SK-N-SH (cell line): ENCODE results near the gene MYLK. TPM values are rescaled to one million over a fixed set of nuclear protein-coding genes. Genes with fewer than 3 reads are reported as not detected.

Experiments
- CTCF ChIA-PET: fragments of 300-600, 350-600 bp; formaldehyde crosslinking; extraction: SDS; loops from one replicate; lab custom pipeline; 2021; lab: Yijun Ruan, JAX
- POLR2A ChIA-PET: fragments of 350-600 bp; sonication (Branson Sonifier 250); formaldehyde crosslinking; extraction: SDS; loops from one replicate; lab custom pipeline; 2020; ENCODE audit warnings: antibody characterized with exemption, inconsistent platforms; lab: Yijun Ruan, JAX
- DNase-seq: peaks from one replicate; pipeline ENCODE4 v3.0.0; 2012
- H2AFZ ChIP-seq: fragments of 200-600 bp; sonication (generic); 2 replicates; pipeline ENCODE4 v1.8.1; 2016; ENCODE audit warnings: antibody characterized with exemption, mild to moderate bottlenecking, low read depth
- H3F3A ChIP-seq: fragments of 200-600 bp; sonication (generic); replicated peaks from 2 replicates; pipeline ENCODE3; 2016; ENCODE audit warnings: antibody characterized with exemption, mild to moderate bottlenecking; ENCODE audit not compliant: insufficient read depth
- H3K27ac ChIP-seq, 2 experiments: fragments of 200-500 bp in 1 of 2; fragments of 200-600 bp in 1 of 2; sonication (Bioruptor generic) in 1 of 2; sonication (generic), shearing (Covaris generic) in 1 of 2; 2 replicates each; pipeline versions ENCODE4 v1.5.1 to v1.6.1; 2014 to 2016; ENCODE audit warnings: low read depth in 2 of 2, inconsistent platforms in 1 of 2, low read length in 1 of 2, mild to moderate bottlenecking in 1 of 2, mixed read lengths in 1 of 2
- H3K27me3 ChIP-seq: fragments of 200-600 bp; sonication (generic), shearing (Covaris generic); 2 replicates; pipeline ENCODE4 v1.6.1; 2016; ENCODE audit warnings: mixed run types; ENCODE audit not compliant: insufficient read depth
- H3K36me3 ChIP-seq, 2 experiments: fragments of 200-500 bp in 1 of 2; fragments of 200-600 bp in 1 of 2; sonication (Bioruptor generic) in 1 of 2; sonication (generic) in 1 of 2; replicated peaks in 1 of 2; 2 replicates each; pipeline versions ENCODE3 to v1.5.1; 2014 to 2016; ENCODE audit warnings: low read length in 1 of 2, mild to moderate bottlenecking in 1 of 2; ENCODE audit not compliant: insufficient read depth in 2 of 2, control insufficient read depth in 1 of 2
- H3K4me1 ChIP-seq, 2 experiments: fragments of 200-500 bp in 1 of 2; fragments of 200-600 bp in 1 of 2; sonication (Bioruptor generic) in 1 of 2; sonication (generic), shearing (Covaris generic) in 1 of 2; 2 replicates each; pipeline versions ENCODE4 v1.5.1 to v1.6.1; 2014 to 2016; ENCODE audit warnings: low read depth in 1 of 2, low read length in 1 of 2, mixed run types in 1 of 2; ENCODE audit not compliant: insufficient read depth in 2 of 2, control insufficient read depth in 1 of 2
- H3K4me2 ChIP-seq: fragments of 200-600 bp; sonication (generic), shearing (Covaris generic); 2 replicates; pipeline ENCODE4 v1.6.1; 2017; ENCODE audit warnings: mixed run types
- H3K4me3 ChIP-seq, 2 experiments: fragments of 200-500 bp in 1 of 2; fragments of 200-600 bp in 1 of 2; sonication (Bioruptor generic) in 1 of 2; sonication (generic), shearing (Covaris generic) in 1 of 2; 2 replicates each; pipeline versions ENCODE4 v1.5.1 to v1.8.1; 2014 to 2016; ENCODE audit warnings: low read depth in 2 of 2, inconsistent platforms in 1 of 2, low read length in 1 of 2, mild to moderate bottlenecking in 1 of 2, mixed read lengths in 1 of 2, moderate library complexity in 1 of 2
- H3K79me2 ChIP-seq: fragments of 200-600 bp; sonication (generic); 2 replicates; pipeline ENCODE4 v1.8.1; 2017; ENCODE audit warnings: mild to moderate bottlenecking; ENCODE audit not compliant: insufficient read depth
- H3K9ac ChIP-seq: fragments of 200-600 bp; sonication (generic); 2 replicates; pipeline ENCODE4 v1.6.1; 2017; ENCODE audit warnings: mixed run types
- H3K9me2 ChIP-seq: fragments of 200-600 bp; sonication (generic); 2 replicates; pipeline ENCODE4 v1.6.1; 2017; ENCODE audit warnings: mixed run types
- H3K9me3 ChIP-seq: fragments of 200-600 bp; sonication (generic); 2 replicates; pipeline ENCODE4 v1.6.1; 2017; ENCODE audit warnings: mixed run types, mild to moderate bottlenecking, moderate library complexity
- H4K20me1 ChIP-seq: fragments of 200-600 bp; sonication (generic); 2 replicates; pipeline ENCODE4 v1.6.1; 2017; ENCODE audit warnings: mild to moderate bottlenecking, mixed run types; ENCODE audit not compliant: insufficient read depth
- GATA2 ChIP-seq: sonication (generic); formaldehyde crosslinking; IDR thresholded peaks from 2 replicates; pipeline ENCODE4 v1.5.0; 2020; ENCODE audit warnings: mild to moderate bottlenecking, missing genetic modification reagents
- MXI1 ChIP-seq: IDR thresholded peaks from 2 replicates; pipeline ENCODE4 v1.6.1; 2012; ENCODE audit warnings: mild to moderate bottlenecking, low read depth, low read length, improper control_type of control experiment
- NFIC ChIP-seq: IDR thresholded peaks from 2 replicates; pipeline ENCODE4 v1.4.0; 2012; ENCODE audit warnings: borderline replicate concordance
- POLR2AphosphoS5 ChIP-seq: IDR thresholded peaks from 2 replicates; pipeline ENCODE4 v1.6.1; 2012; ENCODE audit warnings: low read depth, low read length
- RAD21 ChIP-seq: IDR thresholded peaks from 2 replicates; pipeline ENCODE4 v1.6.1; 2012; ENCODE audit warnings: mild to moderate bottlenecking, low read length
- TCF12 ChIP-seq: IDR thresholded peaks from 2 replicates; pipeline ENCODE4 v1.4.0; 2012
- WGBS: methylation state at CpG from one replicate; pipeline ENCODE4 v1.1.6; 2017; ENCODE audit warnings: low lambda C conversion rate; 5-methylcytosine and 5-hydroxymethylcytosine counted together
- polyA plus RNA-seq, 3 experiments: library from polyadenylated mRNA; depleted of rRNA; stranded (reverse); fragments of >200 nt; gene quantifications; 2 replicates each; pipeline ENCODE4 v1.2.3, GENCODE V29; 2012
- TF ChIP-seq, protein P1 (sequence below): fragments of 200-600 bp; sonication (generic); IDR thresholded peaks from 2 replicates; pipeline ENCODE4 v1.6.1; 2017; ENCODE audit warnings: antibody characterized with exemption, mild to moderate bottlenecking, moderate library complexity
- TF ChIP-seq, protein P2 (sequence below): IDR thresholded peaks from 2 replicates; pipeline ENCODE4; 2012
- TF ChIP-seq, protein P3 (sequence below): fragments of 150-350 bp; IDR thresholded peaks from 2 replicates; pipeline ENCODE4 v1.6.1; 2016; ENCODE audit warnings: mild to moderate bottlenecking, low read depth, low read length

Gene MYLK
- polyA plus RNA-seq, 1 of the 3 experiments (the other 2 are of a cell fraction): 272 TPM

DNA sequence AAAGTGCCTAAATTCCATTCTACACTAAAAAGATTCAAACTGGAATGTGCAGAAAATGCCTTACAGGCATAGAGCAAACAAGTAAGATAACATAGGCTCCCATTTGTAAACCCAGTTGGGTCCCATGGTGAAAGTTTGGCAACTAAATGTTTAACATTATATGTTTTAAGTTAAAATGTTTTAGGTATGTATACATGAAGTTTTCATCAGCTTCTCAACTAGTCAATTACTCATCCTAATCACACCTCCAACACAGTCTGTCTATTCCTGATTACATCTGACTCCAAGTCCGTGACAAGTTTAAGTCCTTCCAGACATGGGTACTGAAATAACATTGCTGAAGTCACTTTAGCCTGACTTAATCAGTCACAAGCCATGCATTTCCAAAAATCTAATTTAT is 25.0 kb downstream of the MYLK start:
- Histone ChIP-seq H3K79me2 (peaks cover 99% of the 10 kb centered on the region), H4K20me1 (no peaks in the 10 kb centered on the region), H3K27me3 (no peaks in the 10 kb centered on the region), H3K9me3 (peaks cover 10% of the 10 kb centered on the region; the same call in 1 of the 2 replicates), H3K36me3 (peaks cover 38 to 63% of the 10 kb centered on the region in 2 experiments), H3K4me2 (no peak overlapping the region), H3K9ac (no peak overlapping the region), H3K9me2 (no peaks in the 10 kb centered on the region), H3K27ac (peak overlapping the region; percentile 61 to 76; a peak in 3 of 4 replicates), H3F3A (peaks cover 28% of the 10 kb centered on the region), H3K4me1 (peaks cover 0 to 10% of the 10 kb centered on the region in 2 experiments; a peak in 2 of 4 replicates), H3K4me3 (no peak overlapping the region), H2AFZ (no peak overlapping the region)
- WGBS: 70% methylated on average over 1 of the region's 1 CpG
- ChIA-PET CTCF (interaction anchor here (0.8 kb wide), 1 partner anchor 16 kb away, joined by 3 read pairs; no protein-coding TSS in a partner anchor), POLR2A (no interaction called here)
- DNase-seq: peak; percentile 22
- TF ChIP-seq, protein P1, sequence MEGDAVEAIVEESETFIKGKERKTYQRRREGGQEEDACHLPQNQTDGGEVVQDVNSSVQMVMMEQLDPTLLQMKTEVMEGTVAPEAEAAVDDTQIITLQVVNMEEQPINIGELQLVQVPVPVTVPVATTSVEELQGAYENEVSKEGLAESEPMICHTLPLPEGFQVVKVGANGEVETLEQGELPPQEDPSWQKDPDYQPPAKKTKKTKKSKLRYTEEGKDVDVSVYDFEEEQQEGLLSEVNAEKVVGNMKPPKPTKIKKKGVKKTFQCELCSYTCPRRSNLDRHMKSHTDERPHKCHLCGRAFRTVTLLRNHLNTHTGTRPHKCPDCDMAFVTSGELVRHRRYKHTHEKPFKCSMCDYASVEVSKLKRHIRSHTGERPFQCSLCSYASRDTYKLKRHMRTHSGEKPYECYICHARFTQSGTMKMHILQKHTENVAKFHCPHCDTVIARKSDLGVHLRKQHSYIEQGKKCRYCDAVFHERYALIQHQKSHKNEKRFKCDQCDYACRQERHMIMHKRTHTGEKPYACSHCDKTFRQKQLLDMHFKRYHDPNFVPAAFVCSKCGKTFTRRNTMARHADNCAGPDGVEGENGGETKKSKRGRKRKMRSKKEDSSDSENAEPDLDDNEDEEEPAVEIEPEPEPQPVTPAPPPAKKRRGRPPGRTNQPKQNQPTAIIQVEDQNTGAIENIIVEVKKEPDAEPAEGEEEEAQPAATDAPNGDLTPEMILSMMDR: no peak
- TF ChIP-seq TCF12 (peak; percentile 25; the same call in 1 of the 2 replicates), MXI1 (no peak), NFIC (no peak), POLR2AphosphoS5 (peak; percentile 28; the same call in 1 of the 2 replicates)
- TF ChIP-seq, protein P2, sequence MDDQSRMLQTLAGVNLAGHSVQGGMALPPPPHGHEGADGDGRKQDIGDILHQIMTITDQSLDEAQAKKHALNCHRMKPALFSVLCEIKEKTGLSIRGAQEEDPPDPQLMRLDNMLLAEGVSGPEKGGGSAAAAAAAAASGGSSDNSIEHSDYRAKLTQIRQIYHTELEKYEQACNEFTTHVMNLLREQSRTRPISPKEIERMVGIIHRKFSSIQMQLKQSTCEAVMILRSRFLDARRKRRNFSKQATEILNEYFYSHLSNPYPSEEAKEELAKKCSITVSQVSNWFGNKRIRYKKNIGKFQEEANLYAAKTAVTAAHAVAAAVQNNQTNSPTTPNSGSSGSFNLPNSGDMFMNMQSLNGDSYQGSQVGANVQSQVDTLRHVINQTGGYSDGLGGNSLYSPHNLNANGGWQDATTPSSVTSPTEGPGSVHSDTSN: 0 out of 2 replicates have a peak, but pooled peaks have one; percentile 17

DNA sequence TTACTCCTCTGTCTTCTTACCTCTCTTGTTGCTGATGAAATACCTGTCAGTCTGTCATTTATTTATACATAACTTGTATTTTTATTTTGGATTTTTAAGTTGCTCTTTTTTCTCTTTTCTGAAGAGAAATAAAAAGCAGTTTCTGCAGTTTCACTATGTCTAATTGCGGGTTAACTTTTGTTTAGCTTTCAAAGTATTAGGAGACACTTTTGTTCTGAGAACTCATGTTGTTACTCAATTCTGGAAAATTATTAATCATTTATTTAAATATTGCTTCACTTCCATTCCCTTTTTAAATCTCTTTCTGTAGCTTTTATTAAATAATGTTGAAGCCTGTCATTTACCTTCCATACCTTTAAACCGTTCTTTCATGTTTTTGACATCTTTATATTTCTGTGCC is 29.2 kb downstream of the MYLK start:
- Histone ChIP-seq H3K27ac (no peak overlapping the region), H4K20me1 (no peaks in the 10 kb centered on the region), H3K79me2 (peaks cover 91% of the 10 kb centered on the region), H3K4me3 (no peak overlapping the region), H3K9ac (no peak overlapping the region), H3K9me2 (no peaks in the 10 kb centered on the region), H2AFZ (no peak overlapping the region), H3F3A (peaks cover 12% of the 10 kb centered on the region), H3K36me3 (peaks cover 34 to 53% of the 10 kb centered on the region in 2 experiments), H3K27me3 (no peaks in the 10 kb centered on the region)
- 99% methylated on average over 2 of the region's 2 CpGs for WGBS
- CTCF ChIA-PET: interaction anchor here (0.6 kb wide), 1 partner anchor 13 kb away, joined by 3 read pairs; no protein-coding TSS in a partner anchor
- no peak for DNase-seq
- POLR2A ChIA-PET: no interaction called here
- TF ChIP-seq POLR2AphosphoS5 (no peak), RAD21 (no peak), GATA2 (CRISPR knock-in tag) (no peak)
- TF ChIP-seq, protein P3, sequence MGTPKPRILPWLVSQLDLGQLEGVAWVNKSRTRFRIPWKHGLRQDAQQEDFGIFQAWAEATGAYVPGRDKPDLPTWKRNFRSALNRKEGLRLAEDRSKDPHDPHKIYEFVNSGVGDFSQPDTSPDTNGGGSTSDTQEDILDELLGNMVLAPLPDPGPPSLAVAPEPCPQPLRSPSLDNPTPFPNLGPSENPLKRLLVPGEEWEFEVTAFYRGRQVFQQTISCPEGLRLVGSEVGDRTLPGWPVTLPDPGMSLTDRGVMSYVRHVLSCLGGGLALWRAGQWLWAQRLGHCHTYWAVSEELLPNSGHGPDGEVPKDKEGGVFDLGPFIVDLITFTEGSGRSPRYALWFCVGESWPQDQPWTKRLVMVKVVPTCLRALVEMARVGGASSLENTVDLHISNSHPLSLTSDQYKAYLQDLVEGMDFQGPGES: no peak
- TF ChIP-seq, all 33 proteins: peak for 0
- peaks cover 10% of the 10 kb centered on the region; the same call in 1 of the 2 replicates for H3K9me3 ChIP-seq
- H3K4me1 ChIP-seq: peaks cover 0 to 7% of the 10 kb centered on the region in 2 experiments; a peak in 2 of 4 replicates
- H3K4me2 ChIP-seq: no peak overlapping the region
